ENCODE data around the gene DAGLA.

GRCh38 chr11:61698173-61698948 is 18.2 kb downstream of the DAGLA start:
- TF ChIP-seq CTCF (IDR thresholded peaks at IDR 0.05) (no peak), POLR2A (IDR thresholded peaks at IDR 0.05) (no peak)
